ENCODE measurements around the gene CHRNA1. TPM values are rescaled to one million over a fixed set of nuclear protein-coding genes. Genes with fewer than 3 reads are reported as not detected.

Gene CHRNA1
- total and polyA plus RNA-seq, 4 donors: not detected

DNA sequence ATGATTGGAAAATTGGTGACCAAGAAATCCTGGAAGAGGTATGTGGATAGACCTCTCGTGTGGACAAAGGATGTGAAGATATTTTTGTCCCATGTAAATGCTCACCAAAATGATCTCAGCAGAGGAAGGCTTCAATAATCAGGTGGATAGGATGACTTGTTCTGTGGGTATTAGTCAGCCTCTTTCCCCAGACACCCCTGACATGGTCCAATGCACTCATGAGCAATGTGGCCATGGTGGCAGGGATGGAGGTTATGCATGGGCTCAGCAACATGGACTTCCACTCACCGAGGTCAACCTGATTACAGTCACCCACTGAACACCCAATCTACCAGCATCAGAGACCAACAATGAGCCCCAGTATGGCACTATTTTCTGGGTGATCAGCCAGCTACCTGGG lies 20.2 kb downstream of the CHRNA1 start:
- Histone ChIP-seq H3K9ac (ENCODE audit: low read depth in 1 of 2, low read length in 2 of 2) (no peak overlapping the region), H3K36me3 (ENCODE audit: control insufficient read depth in 4 of 4, insufficient read depth in 3 of 4, low read depth in 1 of 4, low read length in 3 of 4) (no peaks in the 10 kb centered on the region), H3K4me1 (ENCODE audit: control insufficient read depth in 4 of 4, insufficient read depth in 4 of 4, low read length in 3 of 4) (no peaks in the 10 kb centered on the region), H3K27ac (ENCODE audit: low read depth in 1 of 2, low read length in 2 of 2) (no peak overlapping the region), H3K4me3 (ENCODE audit: low read depth in 1 of 3, low read length in 3 of 3) (no peak overlapping the region), H3K9me3 (ENCODE audit: control insufficient read depth in 4 of 4, low read length in 3 of 4) (no peaks in the 10 kb centered on the region), H3K27me3 (ENCODE audit: control insufficient read depth in 4 of 4, insufficient read depth in 4 of 4, low read length in 3 of 4) (no peaks in the 10 kb centered on the region)
- no peak for DNase-seq (ENCODE audit: low spot score)
- TF ChIP-seq, protein P1, sequence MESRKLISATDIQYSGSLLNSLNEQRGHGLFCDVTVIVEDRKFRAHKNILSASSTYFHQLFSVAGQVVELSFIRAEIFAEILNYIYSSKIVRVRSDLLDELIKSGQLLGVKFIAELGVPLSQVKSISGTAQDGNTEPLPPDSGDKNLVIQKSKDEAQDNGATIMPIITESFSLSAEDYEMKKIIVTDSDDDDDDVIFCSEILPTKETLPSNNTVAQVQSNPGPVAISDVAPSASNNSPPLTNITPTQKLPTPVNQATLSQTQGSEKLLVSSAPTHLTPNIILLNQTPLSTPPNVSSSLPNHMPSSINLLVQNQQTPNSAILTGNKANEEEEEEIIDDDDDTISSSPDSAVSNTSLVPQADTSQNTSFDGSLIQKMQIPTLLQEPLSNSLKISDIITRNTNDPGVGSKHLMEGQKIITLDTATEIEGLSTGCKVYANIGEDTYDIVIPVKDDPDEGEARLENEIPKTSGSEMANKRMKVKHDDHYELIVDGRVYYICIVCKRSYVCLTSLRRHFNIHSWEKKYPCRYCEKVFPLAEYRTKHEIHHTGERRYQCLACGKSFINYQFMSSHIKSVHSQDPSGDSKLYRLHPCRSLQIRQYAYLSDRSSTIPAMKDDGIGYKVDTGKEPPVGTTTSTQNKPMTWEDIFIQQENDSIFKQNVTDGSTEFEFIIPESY (IDR thresholded peaks at IDR 0.05): no peak
- TF ChIP-seq EGR1 (IDR thresholded peaks at IDR 0.05; ENCODE audit: low read depth in 2 of 2) (no peak), NR2F2 (IDR thresholded peaks at IDR 0.05) (no peak), HNF4A (conservative IDR thresholded peaks at IDR 0.05) (no peak), HNF4G (IDR thresholded peaks at IDR 0.05) (no peak), GABPA (IDR thresholded peaks at IDR 0.05 in 1 of 2, conservative IDR thresholded peaks at IDR 0.05 in 1 of 2) (no peak), SP1 (IDR thresholded peaks at IDR 0.05) (no peak), RXRA (IDR thresholded peaks at IDR 0.05) (no peak), TAF1 (conservative IDR thresholded peaks at IDR 0.05) (no peak), MAX (IDR thresholded peaks at IDR 0.05) (no peak), YY1 (IDR thresholded peaks at IDR 0.05) (no peak), ATF3 (IDR thresholded peaks at IDR 0.05) (no peak), REST (IDR thresholded peaks at IDR 0.05) (no peak), FOXA1 (IDR thresholded peaks at IDR 0.05) (no peak), JUND (IDR thresholded peaks at IDR 0.05) (no peak)
- TF ChIP-seq, protein P2, sequence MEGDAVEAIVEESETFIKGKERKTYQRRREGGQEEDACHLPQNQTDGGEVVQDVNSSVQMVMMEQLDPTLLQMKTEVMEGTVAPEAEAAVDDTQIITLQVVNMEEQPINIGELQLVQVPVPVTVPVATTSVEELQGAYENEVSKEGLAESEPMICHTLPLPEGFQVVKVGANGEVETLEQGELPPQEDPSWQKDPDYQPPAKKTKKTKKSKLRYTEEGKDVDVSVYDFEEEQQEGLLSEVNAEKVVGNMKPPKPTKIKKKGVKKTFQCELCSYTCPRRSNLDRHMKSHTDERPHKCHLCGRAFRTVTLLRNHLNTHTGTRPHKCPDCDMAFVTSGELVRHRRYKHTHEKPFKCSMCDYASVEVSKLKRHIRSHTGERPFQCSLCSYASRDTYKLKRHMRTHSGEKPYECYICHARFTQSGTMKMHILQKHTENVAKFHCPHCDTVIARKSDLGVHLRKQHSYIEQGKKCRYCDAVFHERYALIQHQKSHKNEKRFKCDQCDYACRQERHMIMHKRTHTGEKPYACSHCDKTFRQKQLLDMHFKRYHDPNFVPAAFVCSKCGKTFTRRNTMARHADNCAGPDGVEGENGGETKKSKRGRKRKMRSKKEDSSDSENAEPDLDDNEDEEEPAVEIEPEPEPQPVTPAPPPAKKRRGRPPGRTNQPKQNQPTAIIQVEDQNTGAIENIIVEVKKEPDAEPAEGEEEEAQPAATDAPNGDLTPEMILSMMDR (IDR thresholded peaks at IDR 0.05; ENCODE audit: low read depth, low read length, missing input control): no peak
- 89% methylated on average over 2 of the region's 2 CpGs for WGBS

GRCh38 chr2:174740721-174741120 lies 23.6 kb downstream of the CHRNA1 start:
- Histone ChIP-seq H3K27me3 (ENCODE audit: control insufficient read depth in 4 of 4, insufficient read depth in 4 of 4, low read length in 3 of 4) (no peaks in the 10 kb centered on the region), H3K27ac (ENCODE audit: low read depth in 1 of 2, low read length in 2 of 2) (no peak overlapping the region), H3K9me3 (ENCODE audit: control insufficient read depth in 4 of 4, low read length in 3 of 4) (no peaks in the 10 kb centered on the region), H3K36me3 (ENCODE audit: control insufficient read depth in 4 of 4, insufficient read depth in 3 of 4, low read depth in 1 of 4, low read length in 3 of 4) (no peaks in the 10 kb centered on the region), H3K4me3 (ENCODE audit: low read depth in 1 of 3, low read length in 3 of 3) (no peak overlapping the region), H3K4me1 (ENCODE audit: control insufficient read depth in 4 of 4, insufficient read depth in 4 of 4, low read length in 3 of 4) (no peaks in the 10 kb centered on the region), H3K9ac (ENCODE audit: low read depth in 1 of 2, low read length in 2 of 2) (no peak overlapping the region)
- DNase-seq (ENCODE audit: low spot score): no peak
- 95% methylated on average over 3 of the region's 3 CpGs for WGBS
- TF ChIP-seq EGR1 (IDR thresholded peaks at IDR 0.05; ENCODE audit: low read depth in 2 of 2): no peak
- TF ChIP-seq GABPA (IDR thresholded peaks at IDR 0.05 in 1 of 2, conservative IDR thresholded peaks at IDR 0.05 in 1 of 2): no peak
- no peak for TF ChIP-seq RXRA (IDR thresholded peaks at IDR 0.05)
- TF ChIP-seq NR2F2 (IDR thresholded peaks at IDR 0.05): no peak
- TF ChIP-seq HNF4A (conservative IDR thresholded peaks at IDR 0.05): no peak
- TF ChIP-seq REST (IDR thresholded peaks at IDR 0.05): no peak
- no peak for TF ChIP-seq RAD21 (IDR thresholded peaks at IDR 0.05)
- TF ChIP-seq, protein P2 (IDR thresholded peaks at IDR 0.05; ENCODE audit: low read depth, low read length, missing input control): no peak
- TF ChIP-seq TAF1 (conservative IDR thresholded peaks at IDR 0.05): no peak
- no peak for TF ChIP-seq MAX (IDR thresholded peaks at IDR 0.05)
